GM20431 (cell line): Measurements from ENCODE around the gene ATG14.
"Not testable (repeated sequence)": the region's sequence is repeated elsewhere in the genome, so short reads cannot be mapped to it uniquely, and the experiment has no call there.

Experiments used
- in situ Hi-C: fragments of 300-500 bp; cut with MseI, MboI; formaldehyde crosslinking; loops from one replicate; pipeline ENCODE4 v1.15.0; 2020; ENCODE audit warnings: low sequenced_read_pairs; ENCODE audit not compliant: unreplicated experiment

The ATG14 gene

GRCh38 chr14:55398679-55399078, 13.0 kb downstream of the ATG14 start:
- in situ Hi-C loops = no loop called here

DNA sequence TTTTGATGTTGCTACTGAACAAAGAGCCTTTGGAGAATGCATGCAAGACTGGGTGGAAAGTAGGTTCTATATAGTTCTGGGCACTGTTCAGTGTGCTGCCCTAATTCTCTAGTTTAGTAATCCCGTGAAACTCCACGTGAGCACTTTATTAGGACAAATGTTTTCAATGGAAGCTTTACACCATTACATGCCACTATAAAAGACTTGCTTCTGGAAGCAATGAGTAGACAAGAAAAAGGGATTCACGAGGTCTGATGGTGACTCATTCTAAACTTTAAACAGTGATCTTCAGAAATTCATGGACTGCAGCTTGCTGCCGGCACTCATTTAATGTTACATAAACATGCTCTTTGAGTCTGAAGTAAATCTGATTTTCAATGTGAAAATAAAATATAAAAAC, 22.3 kb downstream of the ATG14 start:
- in situ Hi-C loops = no loop called here

GRCh38 chr14:55388160-55388559, 23.5 kb downstream of the ATG14 start:
- in situ Hi-C loops = no loop called here

DNA sequence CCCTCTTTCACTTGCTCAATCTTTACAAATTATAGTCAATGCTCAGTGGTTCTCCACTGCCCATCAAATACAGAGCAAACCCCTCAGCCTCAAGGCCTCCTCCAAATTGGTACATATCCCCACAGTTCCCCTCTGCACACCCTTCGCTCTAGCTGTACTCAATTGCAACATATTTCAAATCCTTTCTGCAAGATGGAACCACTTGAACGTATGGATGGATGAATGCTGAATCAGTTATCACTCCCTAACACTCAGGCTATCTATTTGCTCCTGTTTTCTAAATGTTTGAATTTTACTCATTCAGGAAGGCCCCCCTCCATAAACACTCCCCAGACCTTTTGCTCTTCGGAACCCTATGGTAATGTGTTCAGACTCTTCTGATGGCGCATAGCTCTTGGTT, 24.5 kb downstream of the ATG14 start:
- in situ Hi-C loops = no loop called here

- in situ Hi-C loops = no loop called here
Measured at GRCh38 chr14:55386037-55386808, 25.4 kb downstream of the ATG14 start.

- in situ Hi-C loops = no loop called here
Measured at GRCh38 chr14:55384536-55384935, 27.1 kb downstream of the ATG14 start.

- in situ Hi-C loops = no loop called here
Measured at GRCh38 chr14:55383541-55384140, 28.0 kb downstream of the ATG14 start.

GRCh38 chr14:55383056-55383466, 28.6 kb downstream of the ATG14 start:
- in situ Hi-C loops = not testable (repeated sequence)

DNA sequence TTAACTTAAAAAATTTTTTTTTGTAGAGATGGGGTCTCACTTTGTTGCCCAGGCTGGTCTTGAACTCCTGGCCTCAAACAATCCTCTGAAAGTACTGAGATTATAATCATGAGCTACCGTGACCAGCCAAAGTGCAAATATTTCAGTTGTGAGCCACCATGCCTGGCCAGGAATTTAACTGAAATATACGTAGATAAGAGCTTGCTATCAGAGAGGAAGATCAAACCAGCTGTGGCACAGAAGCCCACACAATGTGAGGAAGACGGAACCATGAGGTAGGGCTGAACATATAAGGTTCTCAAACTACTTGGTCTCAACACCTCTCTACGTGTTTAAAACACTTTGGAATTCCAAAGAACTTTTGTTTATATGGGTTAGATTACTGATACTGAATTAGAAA, 29.1 kb downstream of the ATG14 start:
- in situ Hi-C loops = no loop called here

- in situ Hi-C loops = no loop called here
Measured at GRCh38 chr14:55381561-55381960, 30.1 kb downstream of the ATG14 start.

- in situ Hi-C loops = no loop called here
Measured at GRCh38 chr14:55381040-55381439, 30.6 kb downstream of the ATG14 start.

GRCh38 chr14:55377236-55377635, 34.4 kb downstream of the ATG14 start:
- in situ Hi-C loops = no loop called here

DNA sequence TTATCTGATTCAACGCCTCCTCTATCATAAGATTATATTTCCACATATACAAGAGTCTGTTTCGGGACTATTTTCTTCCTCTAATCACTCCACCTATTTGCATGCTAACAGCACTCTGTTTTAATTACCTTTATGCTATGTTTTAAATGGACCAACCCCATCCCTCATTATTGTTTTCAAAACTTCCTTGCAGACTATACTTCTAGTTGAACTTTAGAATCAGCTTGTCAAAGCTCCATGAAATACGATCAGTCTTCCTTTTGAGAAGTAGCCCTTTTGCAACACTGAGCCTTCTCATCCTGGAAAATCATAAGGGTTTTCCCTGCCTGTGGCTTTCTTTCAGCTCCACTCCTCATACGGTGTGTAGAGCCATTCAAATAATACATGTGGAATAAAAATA, 36.9 kb downstream of the ATG14 start:
- in situ Hi-C loops = no loop called here

GRCh38 chr14:55373784-55374705, 37.6 kb downstream of the ATG14 start:
- in situ Hi-C loops = no loop called here

DNA sequence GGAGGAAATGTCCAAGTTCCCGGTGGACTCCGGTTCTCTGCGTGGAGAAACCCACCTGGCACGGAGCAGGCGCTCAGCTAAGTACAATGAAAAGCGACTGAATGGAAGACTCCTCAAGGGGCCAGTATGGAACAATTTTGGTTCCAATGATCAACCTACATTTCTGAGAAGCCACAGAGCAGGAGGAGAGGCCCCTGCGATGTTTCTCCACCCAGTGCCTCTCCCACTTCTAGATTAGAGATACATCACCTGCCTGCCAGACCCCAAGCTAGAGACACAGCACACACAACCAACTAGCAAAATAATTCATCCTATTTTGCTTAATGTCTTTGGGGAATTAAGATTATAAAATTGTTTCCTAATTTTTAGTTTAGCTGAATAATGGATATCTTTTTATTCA, 38.8 kb downstream of the ATG14 start:
- in situ Hi-C loops = no loop called here

- in situ Hi-C loops = no loop called here
Measured at GRCh38 chr14:55372423-55372822, 39.2 kb downstream of the ATG14 start.

- in situ Hi-C loops = no loop called here
Measured at GRCh38 chr14:55370883-55371455, 40.7 kb downstream of the ATG14 start.

DNA sequence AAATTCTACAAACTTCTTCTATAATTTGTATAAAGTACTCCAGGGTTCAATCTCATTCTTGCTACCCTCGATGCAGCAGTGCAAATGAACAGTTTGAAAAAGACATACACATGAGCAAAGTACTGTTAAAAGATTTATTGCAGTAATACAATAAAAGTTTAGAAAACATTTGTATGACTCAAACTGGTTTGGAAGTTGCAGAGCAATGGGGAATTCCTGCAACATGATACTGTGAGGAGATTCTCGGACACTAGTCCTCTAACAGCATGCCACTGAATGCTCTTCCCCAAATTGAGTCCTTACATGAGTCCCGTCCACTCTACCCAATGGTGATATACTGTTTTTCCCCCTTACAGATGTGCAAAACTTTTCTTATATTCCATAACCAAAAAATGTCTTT, 45.4 kb downstream of the ATG14 start:
- in situ Hi-C loops = no loop called here

DNA sequence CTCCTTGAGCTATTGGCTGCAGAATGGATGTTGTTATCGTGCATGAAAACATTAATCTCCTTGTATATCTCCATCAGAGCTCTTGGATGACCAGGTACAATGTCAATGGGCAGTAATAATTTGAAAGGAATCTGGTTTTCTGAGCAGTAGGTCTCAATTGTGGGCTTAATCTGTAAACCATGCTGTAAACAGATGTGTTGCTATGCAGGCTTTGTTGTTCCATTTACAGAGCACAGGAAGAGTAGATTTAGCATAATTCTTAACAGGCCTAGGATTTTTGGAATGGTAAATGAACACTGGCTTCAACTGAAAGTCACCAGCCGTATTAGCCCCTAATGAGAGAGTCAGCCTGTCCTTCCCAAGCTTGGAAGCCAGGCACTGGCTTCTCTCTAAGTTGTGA, 50.4 kb downstream of the ATG14 start:
- in situ Hi-C loops = no loop called here

GRCh38 chr14:55359307-55359706, 52.3 kb downstream of the ATG14 start:
- in situ Hi-C loops = loop anchor here (10.0 kb wide), 1 partner anchor 95 kb away; no protein-coding TSS in a partner anchor
